B cell (primary cell): ENCODE measurements around the gene MAP2K7. TPM values are rescaled to one million over a fixed set of nuclear protein-coding genes. Genes with fewer than 3 reads are reported as not detected.

Experiments used
- ATAC-seq: fragments of 200-7000 bp; cut with Tn5 transposase; one replicate; pipeline ENCODE4 v1.10.0; 2021; ENCODE audit warnings: low read depth, mild to moderate bottlenecking, moderate number of reproducible peaks, moderate library complexity
- CTCF ChIA-PET: fragments of 350-600 bp; sonication (Branson Sonifier 250); formaldehyde crosslinking; loops from one replicate; lab custom pipeline; 2021; ENCODE audit warnings: antibody characterized with exemption, inconsistent platforms; lab: Charles Lee
- POLR2A ChIA-PET: fragments of 350-600 bp; sonication (Branson Sonifier 250); formaldehyde crosslinking; loops from one replicate; lab custom pipeline; 2021; ENCODE audit warnings: antibody characterized with exemption; lab: Charles Lee
- DNase-seq: peaks from one replicate; pipeline ENCODE4 v3.0.0; 2013
- H2AFZ ChIP-seq: 2 replicates; pipeline ENCODE4 v1.6.1; 2012; ENCODE audit warnings: mild to moderate bottlenecking, low read depth, low read length; ENCODE audit not compliant: insufficient read depth, poor library complexity, severe bottlenecking
- H3K27ac ChIP-seq, 2 donors: 1 replicate in 1 of 2; 2 replicates in 1 of 2; pipeline ENCODE4 v1.5.1; 2012 to 2013; ENCODE audit warnings: low read length in 2 of 2, mild to moderate bottlenecking in 2 of 2, moderate library complexity in 1 of 2
- H3K27me3 ChIP-seq, 4 experiments: fragments of 200-600 bp in 1 of 4; sonication (generic) in 1 of 4; replicated peaks in 1 of 4; 1 replicate in 2 of 4; 2 replicates in 2 of 4; pipeline versions ENCODE4 v1.6.1 to v1.7.0; 2013 to 2016; ENCODE audit warnings: low read length in 3 of 4, mild to moderate bottlenecking in 2 of 4, mixed read lengths in 1 of 4, moderate library complexity in 1 of 4; ENCODE audit not compliant: insufficient read depth in 4 of 4, control insufficient read depth in 3 of 4; ENCODE audit errors: control extremely low read depth in 1 of 4
- H3K36me3 ChIP-seq, 2 experiments: replicated peaks in 1 of 2; 1 replicate in 1 of 2; 2 replicates in 1 of 2; pipeline versions ENCODE4 v1.6.1 to v1.7.1; 2013; ENCODE audit warnings: low read length in 1 of 2; ENCODE audit not compliant: insufficient read depth in 2 of 2, control insufficient read depth in 1 of 2; ENCODE audit errors: control extremely low read depth in 1 of 2, extremely low read depth in 1 of 2
- H3K4me1 ChIP-seq, 2 donors: fragments of 200-600 bp in 1 of 2; sonication (generic) in 1 of 2; 1 replicate in 1 of 2; 2 replicates in 1 of 2; pipeline versions ENCODE4 v1.5.1 to v1.6.1; 2013 to 2017; ENCODE audit warnings: low read length in 2 of 2; ENCODE audit not compliant: control insufficient read depth in 2 of 2, insufficient read depth in 2 of 2
- H3K4me2 ChIP-seq: replicated peaks from 2 replicates; pipeline ENCODE3; 2012; ENCODE audit warnings: mild to moderate bottlenecking, low read depth, low read length; ENCODE audit not compliant: poor library complexity, severe bottlenecking
- H3K4me3 ChIP-seq, 5 experiments: fragments of 200-600 bp in 1 of 5; sonication (generic) in 1 of 5; 1 replicate in 3 of 5; 2 replicates in 2 of 5; pipeline versions ENCODE4 v1.5.1 to v1.7.0; 2011 to 2016; ENCODE audit warnings: low read length in 4 of 5, mild to moderate bottlenecking in 4 of 5, low read depth in 2 of 5, control low read depth in 1 of 5, moderate library complexity in 1 of 5; ENCODE audit not compliant: insufficient read depth in 1 of 5; ENCODE audit errors: control extremely low read depth in 1 of 5, extremely low read depth in 1 of 5
- H3K79me2 ChIP-seq: fragments of 200-600 bp; sonication (generic); one replicate; pipeline ENCODE4 v1.6.0; 2016; ENCODE audit warnings: low read length; ENCODE audit not compliant: control insufficient read depth, insufficient read depth
- H3K9ac ChIP-seq: fragments of 200-600 bp; sonication (generic); 2 replicates; pipeline ENCODE4 v1.6.1; 2017; ENCODE audit warnings: mild to moderate bottlenecking, low read length, moderate library complexity
- H3K9me3 ChIP-seq, 3 donors: one replicate each; pipeline versions ENCODE4 v1.6.1 to v1.7.1; 2013; ENCODE audit warnings: low read length in 2 of 3; ENCODE audit not compliant: control insufficient read depth in 2 of 3, insufficient read depth in 1 of 3; ENCODE audit errors: control extremely low read depth in 1 of 3
- H4K20me1 ChIP-seq: 2 replicates; pipeline ENCODE4 v1.6.0; 2012; ENCODE audit warnings: mild to moderate bottlenecking, low read length; ENCODE audit not compliant: insufficient read depth, control insufficient read depth, poor library complexity, severe bottlenecking
- H3K27ac Mint-ChIP-seq: one replicate; pipeline ENCODE4 v1.8.0; 2021; ENCODE audit warnings: mixed read lengths
- H3K27me3 Mint-ChIP-seq: one replicate; pipeline ENCODE4 v1.8.0; 2021; ENCODE audit warnings: mixed read lengths
- H3K4me1 Mint-ChIP-seq: one replicate; pipeline ENCODE4 v1.8.0; 2021; ENCODE audit warnings: mixed read lengths
- H3K4me3 Mint-ChIP-seq: one replicate; pipeline ENCODE4 v1.8.0; 2021; ENCODE audit warnings: mixed read lengths
- H3K9me3 Mint-ChIP-seq: one replicate; pipeline ENCODE4 v1.8.0; 2022; ENCODE audit warnings: mixed read lengths; ENCODE audit not compliant: insufficient read depth
- EZH2 ChIP-seq: IDR thresholded peaks from 2 replicates; pipeline ENCODE4 v1.6.1; 2012; ENCODE audit warnings: borderline replicate concordance, low read depth, mild to moderate bottlenecking, moderate library complexity, low read length; ENCODE audit not compliant: insufficient read depth, poor library complexity, severe bottlenecking
- WGBS: methylation state at CpG from one replicate; pipeline ENCODE4 v1.1.5; 2013; ENCODE audit warnings: missing lambda C conversion rate; ENCODE audit not compliant: insufficient coverage; 5-methylcytosine and 5-hydroxymethylcytosine counted together
- intact Hi-C: fragments of 100-400 bp; cut with micrococcal nuclease; formaldehyde crosslinking; loops from one replicate; pipeline ENCODE4 v1.10.0; 2022
- polyA plus RNA-seq: library from polyadenylated mRNA; depleted of rRNA; stranded (reverse); fragments of >200 nt; gene quantifications from 2 replicates; pipeline ENCODE4 v1.2.3, GENCODE V29; 2012
- total RNA-seq, 2 donors: library from RNA; stranded (reverse); fragments of 120-200 nt in 1 of 2; gene quantifications; 1 replicate in 1 of 2; 2 replicates in 1 of 2; pipeline versions ENCODE4 v1.2.3 to v1.2.4, GENCODE V29; 2013 to 2022
- TF ChIP-seq, protein P1 (sequence below): fragments of 200-600 bp; IDR thresholded peaks from one replicate; pipeline ENCODE4 v1.8.0; 2022; ENCODE audit warnings: antibody characterized with exemption, mild to moderate bottlenecking

The MAP2K7 gene
- total and polyA plus RNA-seq, 2 donors (not counting 1 experiment from before 2014, with no cell fraction given): 56.0 to 71.9 TPM

DNA sequence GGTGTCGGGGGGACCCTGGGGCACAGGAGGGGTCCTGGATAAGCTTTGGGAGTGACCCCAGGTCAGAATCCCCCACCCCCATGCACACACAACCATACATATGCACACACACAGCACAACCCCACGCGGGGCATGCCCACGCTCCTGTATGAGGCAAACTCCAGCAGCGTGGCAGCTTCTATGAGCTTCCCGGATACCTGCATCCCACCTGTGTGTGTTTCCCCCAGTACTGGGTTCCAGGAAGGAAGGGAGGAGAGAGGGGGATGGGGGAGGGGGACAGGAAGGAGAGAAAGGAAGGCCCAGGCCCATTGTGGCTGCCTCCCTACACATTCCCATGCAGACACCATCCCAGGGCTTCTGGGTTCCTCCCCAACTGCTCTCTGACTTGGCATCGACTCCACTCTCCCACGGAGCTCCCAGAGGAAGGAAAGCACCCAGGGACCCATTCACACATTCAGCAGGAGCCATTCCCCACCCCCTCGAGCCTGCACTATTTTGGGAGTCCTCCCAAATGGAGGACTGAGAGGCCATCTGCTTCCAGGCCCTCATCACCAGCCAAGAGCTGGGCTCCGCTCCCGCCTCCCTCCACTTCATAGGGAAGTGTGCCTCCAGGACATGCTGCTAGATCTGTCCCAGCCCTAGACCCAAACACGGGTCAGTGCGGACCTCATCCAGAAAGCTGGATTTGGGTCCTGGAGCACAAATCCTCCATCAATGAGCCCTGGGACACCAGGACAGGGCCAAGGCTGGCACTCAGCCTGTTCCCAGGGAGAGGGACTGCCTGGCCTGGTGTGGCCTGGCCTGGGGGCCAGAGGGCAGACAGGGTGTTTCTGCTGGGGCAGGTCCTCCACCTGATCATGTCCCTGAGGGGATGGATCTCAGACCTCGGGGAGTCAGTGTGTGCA, 42.7 kb upstream of the MAP2K7 start:
- peak overlapping the region; percentile 80 for H3K4me2 ChIP-seq
- H3K27ac Mint-ChIP-seq: no peak overlapping the region
- H3K9ac ChIP-seq: no peak overlapping the region
- no peak overlapping the region for H3K27ac ChIP-seq
- H4K20me1 ChIP-seq: no peaks in the 10 kb centered on the region
- 85% methylated on average over 11 of the region's 14 CpGs for WGBS
- H3K36me3 ChIP-seq: peaks cover 0 to 3% of the 10 kb centered on the region in 2 experiments
- peaks cover 26% of the 10 kb centered on the region for H3K27me3 Mint-ChIP-seq
- peaks cover 27 to 30% of the 10 kb centered on the region in 2 donors for H3K4me1 ChIP-seq
- H3K9me3 ChIP-seq: peaks cover 0 to 32% (median 0%) of the 10 kb centered on the region in 3 donors
- CTCF ChIA-PET: no interaction called here
- peak overlapping the region; percentile 52 for H3K4me3 Mint-ChIP-seq
- no peak overlapping the region for H2AFZ ChIP-seq
- no peaks in the 10 kb centered on the region for H3K79me2 ChIP-seq
- H3K9me3 Mint-ChIP-seq: no peaks in the 10 kb centered on the region
- peaks cover 14% of the 10 kb centered on the region for H3K4me1 Mint-ChIP-seq
- TF ChIP-seq EZH2: no peak
- TF ChIP-seq, protein P1, sequence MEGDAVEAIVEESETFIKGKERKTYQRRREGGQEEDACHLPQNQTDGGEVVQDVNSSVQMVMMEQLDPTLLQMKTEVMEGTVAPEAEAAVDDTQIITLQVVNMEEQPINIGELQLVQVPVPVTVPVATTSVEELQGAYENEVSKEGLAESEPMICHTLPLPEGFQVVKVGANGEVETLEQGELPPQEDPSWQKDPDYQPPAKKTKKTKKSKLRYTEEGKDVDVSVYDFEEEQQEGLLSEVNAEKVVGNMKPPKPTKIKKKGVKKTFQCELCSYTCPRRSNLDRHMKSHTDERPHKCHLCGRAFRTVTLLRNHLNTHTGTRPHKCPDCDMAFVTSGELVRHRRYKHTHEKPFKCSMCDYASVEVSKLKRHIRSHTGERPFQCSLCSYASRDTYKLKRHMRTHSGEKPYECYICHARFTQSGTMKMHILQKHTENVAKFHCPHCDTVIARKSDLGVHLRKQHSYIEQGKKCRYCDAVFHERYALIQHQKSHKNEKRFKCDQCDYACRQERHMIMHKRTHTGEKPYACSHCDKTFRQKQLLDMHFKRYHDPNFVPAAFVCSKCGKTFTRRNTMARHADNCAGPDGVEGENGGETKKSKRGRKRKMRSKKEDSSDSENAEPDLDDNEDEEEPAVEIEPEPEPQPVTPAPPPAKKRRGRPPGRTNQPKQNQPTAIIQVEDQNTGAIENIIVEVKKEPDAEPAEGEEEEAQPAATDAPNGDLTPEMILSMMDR: no peak
- DNase-seq (peak; percentile 20), ATAC-seq (no peak)
- H3K27me3 ChIP-seq: peaks cover 0 to 88% (median 31%) of the 10 kb centered on the region in 4 experiments
- H3K4me3 ChIP-seq: no peak overlapping the region
- intact Hi-C loops: no loop called here
- POLR2A ChIA-PET: interaction anchor here (1.0 kb wide), 1 partner anchor 8 kb away, joined by 7 read pairs; no protein-coding TSS in a partner anchor
